ENCODE results near the gene DISP3.
"Not testable (repeated sequence)": the region's sequence is repeated elsewhere in the genome, so short reads cannot be mapped to it uniquely, and the experiment has no call there.

Gene DISP3

GRCh38 chr1:11576109-11576875 lies 97.3 kb downstream of the DISP3 start:
- DNase-seq (ENCODE audit: low read depth) = no peak

GRCh38 chr1:11578004-11578403 lies 99.0 kb downstream of the DISP3 start:
- no peak for DNase-seq (ENCODE audit: low read depth)

- no peak for DNase-seq (ENCODE audit: low read depth)
Observed at GRCh38 chr1:11579506-11579905, 100.6 kb downstream of the DISP3 start.

GRCh38 chr1:11580049-11580448 lies 101.1 kb downstream of the DISP3 start:
- DNase-seq (ENCODE audit: low read depth) = not testable (repeated sequence)

- no peak for DNase-seq (ENCODE audit: low read depth)
Observed at GRCh38 chr1:11581445-11581991, 102.6 kb downstream of the DISP3 start.

- no peak for DNase-seq (ENCODE audit: low read depth)
Observed at GRCh38 chr1:11585389-11585788, 106.4 kb downstream of the DISP3 start.

All from GM04503 (cell line).